Sigmoid colon (tissue), 4 donors: Measurements from ENCODE around the gene INSL6.

Experiments
- CTCF ChIP-seq, 4 experiments: fragments of 450-650 bp in 3 of 4; fragments of 200-600 bp in 1 of 4; IDR thresholded peaks; one replicate each; pipeline ENCODE4 v1.5.1; 2016 to 2019; ENCODE audit warnings: antibody characterized with exemption in 4 of 4, mild to moderate bottlenecking in 3 of 4, moderate library complexity in 2 of 4
- POLR2A ChIP-seq, 2 donors: fragments of 450-650 bp; IDR thresholded peaks; one replicate each; pipeline ENCODE4 v1.6.1; 2016; ENCODE audit warnings: antibody characterized with exemption in 2 of 2, mild to moderate bottlenecking in 2 of 2, moderate library complexity in 2 of 2
- POLR2AphosphoS5 ChIP-seq, 4 donors: sonication (generic); formaldehyde crosslinking; IDR thresholded peaks; one replicate each; pipeline ENCODE4 v1.6.1; 2017; ENCODE audit warnings: antibody characterized with exemption in 4 of 4

GRCh38 chr9:5230554-5230953 lies 45.1 kb upstream of the INSL6 start:
- TF ChIP-seq CTCF (IDR thresholded peaks at IDR 0.05) (no peak), POLR2AphosphoS5 (IDR thresholded peaks at IDR 0.05) (no peak), POLR2A (IDR thresholded peaks at IDR 0.05) (no peak)
